Neural progenitor cell (in vitro differentiated cells): Measurements from ENCODE around the gene OPCML. TPM values are rescaled to one million over a fixed set of nuclear protein-coding genes. Genes with fewer than 3 reads are reported as not detected.

Experiments
- DNase-seq: peaks from one replicate; pipeline ENCODE4 v3.0.0-alpha.2; 2016; ENCODE audit warnings: low spot score
- H2AFZ ChIP-seq: fragments of 200-600 bp; sonication (generic); replicated peaks from 2 replicates; pipeline ENCODE4 v1.6.1; 2016; ENCODE audit warnings: antibody characterized with exemption
- H3F3A ChIP-seq: fragments of 200-600 bp; sonication (generic); 2 replicates; pipeline ENCODE4 v1.6.1; 2016; ENCODE audit warnings: antibody characterized with exemption, low read depth
- H3K27ac ChIP-seq: fragments of 200-600 bp; sonication (generic); 2 replicates; pipeline ENCODE4 v1.5.1; 2016; ENCODE audit warnings: mild to moderate bottlenecking
- H3K27me3 ChIP-seq: fragments of 200-600 bp; sonication (generic); 2 replicates; pipeline ENCODE4 v1.6.1; 2016; ENCODE audit warnings: mild to moderate bottlenecking, moderate library complexity
- H3K36me3 ChIP-seq: fragments of 200-600 bp; sonication (generic); 2 replicates; pipeline ENCODE4 v1.5.1; 2016
- H3K4me1 ChIP-seq: fragments of 200-600 bp; sonication (generic); 2 replicates; pipeline ENCODE4 v1.6.1; 2016; ENCODE audit warnings: mixed run types
- H3K4me2 ChIP-seq: fragments of 200-600 bp; sonication (generic); 2 replicates; pipeline ENCODE4 v1.6.1; 2016
- H3K4me3 ChIP-seq: fragments of 200-600 bp; sonication (generic); 2 replicates; pipeline ENCODE4 v1.5.1; 2016
- H3K79me2 ChIP-seq: fragments of 200-600 bp; sonication (generic); 2 replicates; pipeline ENCODE4 v1.6.1; 2016; ENCODE audit warnings: low read depth
- H3K9ac ChIP-seq: fragments of 200-600 bp; sonication (generic); 2 replicates; pipeline ENCODE4 v1.6.1; 2016
- H3K9me3 ChIP-seq: fragments of 200-600 bp; sonication (generic); 2 replicates; pipeline ENCODE4 v1.5.1; 2016; ENCODE audit warnings: low read depth
- H4K20me1 ChIP-seq: fragments of 200-600 bp; sonication (generic); 2 replicates; pipeline ENCODE4 v1.6.1; 2016; ENCODE audit warnings: low read depth
- H3K27ac Mint-ChIP-seq: 3 replicates; pipeline ENCODE4 v1.8.0; 2021; ENCODE audit warnings: mixed read lengths
- H3K27me3 Mint-ChIP-seq: 2 replicates; pipeline ENCODE4 v1.8.0; 2022; ENCODE audit warnings: low read depth, mild to moderate bottlenecking, inconsistent platforms, moderate library complexity, mixed read lengths; ENCODE audit not compliant: insufficient read depth
- H3K36me3 Mint-ChIP-seq: 3 replicates; pipeline ENCODE4 v1.8.0; 2021; ENCODE audit warnings: mixed read lengths
- H3K4me1 Mint-ChIP-seq: 3 replicates; pipeline ENCODE4 v1.8.0; 2021; ENCODE audit warnings: mixed read lengths
- H3K4me3 Mint-ChIP-seq: 3 replicates; pipeline ENCODE4 v1.8.0; 2021; ENCODE audit warnings: mild to moderate bottlenecking, moderate library complexity, mixed read lengths
- H3K9me3 Mint-ChIP-seq: 3 replicates; pipeline ENCODE4 v1.8.0; 2020; ENCODE audit warnings: mixed read lengths
- EZH2 ChIP-seq: fragments of 200-600 bp; sonication (generic); IDR thresholded peaks from 2 replicates; pipeline ENCODE4 v1.6.1; 2017; ENCODE audit warnings: antibody characterized with exemption, mild to moderate bottlenecking, moderate library complexity
- EZH2phosphoT487 ChIP-seq: fragments of 200-600 bp; sonication (generic); IDR thresholded peaks from 2 replicates; pipeline ENCODE4 v1.6.1; 2017; ENCODE audit warnings: antibody characterized with exemption
- total RNA-seq: library from RNA; depleted of rRNA; stranded (reverse); fragments of >200 nt; gene quantifications from 2 replicates; pipeline ENCODE4 v1.2.3, GENCODE V29; 2015; ENCODE audit warnings: low replicate concordance
- TF ChIP-seq, protein P1 (sequence below): fragments of 200-600 bp; sonication (generic); IDR thresholded peaks from 2 replicates; pipeline ENCODE4 v1.5.1; 2017; ENCODE audit warnings: antibody characterized with exemption, mild to moderate bottlenecking

OPCML gene
- total RNA-seq, 1 donor from 2014 or later, result 0.02 TPM

DNA sequence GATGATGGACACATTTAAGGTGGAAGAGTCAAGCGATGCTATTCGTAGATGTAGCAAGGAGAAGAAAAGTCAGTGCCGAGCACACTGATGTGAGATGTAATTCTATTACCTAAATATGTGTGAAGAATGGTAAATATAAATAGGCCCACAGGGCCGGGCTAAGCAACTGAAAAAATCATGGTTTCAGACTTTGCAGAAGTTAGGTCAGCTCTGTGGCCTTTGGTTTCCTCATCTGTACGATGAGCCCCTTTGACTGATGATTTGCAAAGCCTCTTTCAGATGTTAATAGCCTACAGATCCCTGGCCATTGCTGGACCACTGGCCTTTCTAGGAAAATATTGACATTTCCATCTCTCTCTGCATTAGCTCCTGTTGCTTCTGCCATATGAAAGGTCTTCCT lies 570.8 kb downstream of the OPCML start:
- DNase-seq, result no peak
- H3K27ac Mint-ChIP-seq, result no peak overlapping the region
- Histone ChIP-seq H3K36me3 (no peaks in the 10 kb centered on the region), H3K9me3 (no peaks in the 10 kb centered on the region), H3K4me1 (peaks cover 5% of the 10 kb centered on the region), H3K79me2 (no peaks in the 10 kb centered on the region), H4K20me1 (no peaks in the 10 kb centered on the region), H3K4me2 (no peak overlapping the region), H2AFZ (peak overlapping the region; percentile 60), H3F3A (no peaks in the 10 kb centered on the region), H3K27ac (no peak overlapping the region), H3K27me3 (no peaks in the 10 kb centered on the region), H3K9ac (no peak overlapping the region), H3K4me3 (no peak overlapping the region)
- no peak overlapping the region for H3K4me3 Mint-ChIP-seq
- TF ChIP-seq, protein P1, sequence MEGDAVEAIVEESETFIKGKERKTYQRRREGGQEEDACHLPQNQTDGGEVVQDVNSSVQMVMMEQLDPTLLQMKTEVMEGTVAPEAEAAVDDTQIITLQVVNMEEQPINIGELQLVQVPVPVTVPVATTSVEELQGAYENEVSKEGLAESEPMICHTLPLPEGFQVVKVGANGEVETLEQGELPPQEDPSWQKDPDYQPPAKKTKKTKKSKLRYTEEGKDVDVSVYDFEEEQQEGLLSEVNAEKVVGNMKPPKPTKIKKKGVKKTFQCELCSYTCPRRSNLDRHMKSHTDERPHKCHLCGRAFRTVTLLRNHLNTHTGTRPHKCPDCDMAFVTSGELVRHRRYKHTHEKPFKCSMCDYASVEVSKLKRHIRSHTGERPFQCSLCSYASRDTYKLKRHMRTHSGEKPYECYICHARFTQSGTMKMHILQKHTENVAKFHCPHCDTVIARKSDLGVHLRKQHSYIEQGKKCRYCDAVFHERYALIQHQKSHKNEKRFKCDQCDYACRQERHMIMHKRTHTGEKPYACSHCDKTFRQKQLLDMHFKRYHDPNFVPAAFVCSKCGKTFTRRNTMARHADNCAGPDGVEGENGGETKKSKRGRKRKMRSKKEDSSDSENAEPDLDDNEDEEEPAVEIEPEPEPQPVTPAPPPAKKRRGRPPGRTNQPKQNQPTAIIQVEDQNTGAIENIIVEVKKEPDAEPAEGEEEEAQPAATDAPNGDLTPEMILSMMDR, result no peak
- TF ChIP-seq EZH2phosphoT487 (no peak), EZH2 (no peak)
- H3K9me3 Mint-ChIP-seq, result no peaks in the 10 kb centered on the region
- peaks cover 10% of the 10 kb centered on the region for H3K4me1 Mint-ChIP-seq
- no peaks in the 10 kb centered on the region for H3K36me3 Mint-ChIP-seq
- H3K27me3 Mint-ChIP-seq, result peaks cover 8% of the 10 kb centered on the region

DNA sequence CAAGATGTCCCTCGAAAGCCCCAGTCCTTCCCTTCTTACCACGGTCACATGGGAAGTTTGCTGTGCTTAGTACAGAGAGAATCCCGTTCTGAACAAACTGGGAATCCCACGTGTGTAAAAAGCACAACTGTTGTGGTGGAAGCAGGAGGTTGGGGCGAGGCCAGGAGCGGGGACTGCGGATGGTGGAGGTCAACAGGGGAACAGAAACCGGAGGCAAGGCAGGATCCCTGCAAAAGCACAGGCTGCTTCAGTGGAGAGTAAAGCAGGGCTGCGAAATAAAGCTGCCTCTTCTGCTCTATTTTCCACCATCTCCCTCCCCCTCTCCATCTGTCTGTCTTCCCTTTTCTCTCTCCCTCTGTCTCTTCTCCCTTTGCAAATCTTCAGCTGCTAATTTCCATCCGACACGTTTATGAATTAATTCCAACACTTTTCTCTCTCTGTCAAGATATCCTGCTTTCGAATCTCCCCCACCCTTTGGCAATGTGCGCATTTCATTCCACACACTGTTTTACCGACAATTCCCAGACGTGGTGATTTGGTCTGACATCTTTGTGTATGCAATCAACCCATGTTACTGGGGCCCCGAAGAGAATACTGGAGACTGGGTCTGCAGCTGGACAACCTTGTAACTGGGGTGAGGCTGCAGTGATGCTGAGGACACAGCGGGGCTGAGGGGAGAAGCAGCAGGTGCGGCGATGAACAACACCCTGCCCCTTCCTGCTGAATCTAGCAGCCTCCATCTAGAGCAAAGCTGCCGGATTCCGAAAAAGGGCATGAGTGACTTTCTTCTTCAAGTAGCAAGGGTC lies 571.8 kb downstream of the OPCML start:
- no peak overlapping the region for H3K4me3 Mint-ChIP-seq
- peak overlapping the region; percentile 68 for H2AFZ ChIP-seq
- H3K4me1 Mint-ChIP-seq, result peaks cover 10% of the 10 kb centered on the region

DNA sequence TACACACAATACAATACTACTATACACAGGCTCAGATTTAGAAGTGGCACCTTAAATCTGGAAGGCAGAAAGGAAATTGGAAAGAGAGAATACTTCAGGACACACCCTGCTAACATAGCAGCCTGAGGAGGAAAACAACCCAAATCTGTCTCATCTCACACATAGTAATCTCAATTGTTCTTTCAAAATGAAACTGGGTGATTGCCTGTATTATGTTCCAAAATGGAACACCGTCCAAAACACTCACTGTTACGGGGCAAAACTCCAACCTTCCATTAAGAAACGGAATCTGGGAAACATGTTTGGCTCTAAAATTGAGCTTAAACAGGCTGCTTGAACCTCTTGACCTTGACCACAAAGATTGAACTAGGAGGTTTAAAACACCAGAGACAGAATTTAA lies 572.6 kb downstream of the OPCML start:
- peaks cover 10% of the 10 kb centered on the region for H3K4me1 Mint-ChIP-seq
- no peak overlapping the region for H3K27ac Mint-ChIP-seq
- no peaks in the 10 kb centered on the region for H3K36me3 Mint-ChIP-seq
- Histone ChIP-seq H3K9me3 (no peaks in the 10 kb centered on the region), H3K4me1 (peaks cover 5% of the 10 kb centered on the region), H3K27ac (no peak overlapping the region), H3F3A (no peaks in the 10 kb centered on the region), H3K79me2 (no peaks in the 10 kb centered on the region), H2AFZ (no peak overlapping the region), H3K36me3 (no peaks in the 10 kb centered on the region), H3K27me3 (no peaks in the 10 kb centered on the region), H4K20me1 (no peaks in the 10 kb centered on the region), H3K4me2 (no peak overlapping the region), H3K9ac (no peak overlapping the region), H3K4me3 (no peak overlapping the region)
- peaks cover 8% of the 10 kb centered on the region for H3K27me3 Mint-ChIP-seq
- DNase-seq, result no peak
- TF ChIP-seq, protein P1, result no peak
- TF ChIP-seq EZH2phosphoT487, result no peak
- no peak for TF ChIP-seq EZH2
- no peaks in the 10 kb centered on the region for H3K9me3 Mint-ChIP-seq
- no peak overlapping the region for H3K4me3 Mint-ChIP-seq

More for the DNA sequence above, 571.8 kb downstream of the OPCML start:
- H3K9me3 Mint-ChIP-seq, result no peaks in the 10 kb centered on the region
- no peaks in the 10 kb centered on the region for H3K79me2 ChIP-seq
- H3K27ac ChIP-seq, result no peak overlapping the region
- no peak overlapping the region for H3K4me3 ChIP-seq
- H3K9ac ChIP-seq, result no peak overlapping the region
- no peaks in the 10 kb centered on the region for H3K27me3 ChIP-seq
- H3K4me1 ChIP-seq, result peaks cover 5% of the 10 kb centered on the region
- H3K27me3 Mint-ChIP-seq, result peaks cover 8% of the 10 kb centered on the region
- TF ChIP-seq, protein P1, result no peak
- TF ChIP-seq EZH2, result no peak
- no peak for TF ChIP-seq EZH2phosphoT487
- H3K36me3 ChIP-seq, result no peaks in the 10 kb centered on the region
- no peak overlapping the region for H3K27ac Mint-ChIP-seq
- no peaks in the 10 kb centered on the region for H4K20me1 ChIP-seq
- no peaks in the 10 kb centered on the region for H3K36me3 Mint-ChIP-seq
- no peaks in the 10 kb centered on the region for H3F3A ChIP-seq
- H3K9me3 ChIP-seq, result no peaks in the 10 kb centered on the region
- DNase-seq, result no peak
- H3K4me2 ChIP-seq, result no peak overlapping the region
